SU-DHL-6 (cell line): ENCODE data around the gene RNF103.

Experiments
- H2AFZ ChIP-seq: fragments of 200-600 bp; sonication (generic); 2 replicates; pipeline ENCODE4 v1.6.1; 2014; ENCODE audit warnings: low read depth, mild to moderate bottlenecking, moderate library complexity, mixed read lengths, antibody characterized with exemption, low read length; ENCODE audit not compliant: severe bottlenecking
- H3F3A ChIP-seq: fragments of 200-600 bp; shearing (Covaris generic); 2 replicates; pipeline ENCODE4 v1.6.0; 2016; ENCODE audit warnings: antibody characterized with exemption, mild to moderate bottlenecking; ENCODE audit not compliant: insufficient read depth
- H3K27ac ChIP-seq: fragments of 200-600 bp; sonication (generic); 2 replicates; pipeline ENCODE4 v1.5.1; 2016; ENCODE audit warnings: low read depth, mild to moderate bottlenecking, low read length, moderate library complexity, mixed read lengths
- H3K27me3 ChIP-seq: fragments of 200-600 bp; sonication (generic), shearing (Covaris generic); 2 replicates; pipeline ENCODE4 v1.6.0; 2014; ENCODE audit warnings: mild to moderate bottlenecking, low read length
- H3K36me3 ChIP-seq: fragments of 200-600 bp; sonication (generic); 2 replicates; pipeline ENCODE4 v1.6.1; 2014; ENCODE audit warnings: mild to moderate bottlenecking, low read length, mixed read lengths
- H3K4me2 ChIP-seq: fragments of 300-600, 200-600 bp; shearing (Covaris generic), sonication (generic); 2 replicates; pipeline ENCODE4 v1.6.0; 2014; ENCODE audit warnings: low read length, low read depth, mild to moderate bottlenecking; ENCODE audit not compliant: poor library complexity, severe bottlenecking
- H3K4me3 ChIP-seq: fragments of 200-600 bp; sonication (generic); 2 replicates; pipeline ENCODE4 v1.5.1; 2014; ENCODE audit warnings: antibody characterized with exemption, low read length, mild to moderate bottlenecking, mixed read lengths; ENCODE audit not compliant: insufficient read depth, poor library complexity, severe bottlenecking
- H3K79me2 ChIP-seq: fragments of 200-600 bp; sonication (generic); 2 replicates; pipeline ENCODE4 v1.6.1; 2014; ENCODE audit warnings: mild to moderate bottlenecking, low read length, moderate library complexity; ENCODE audit not compliant: insufficient read depth
- H3K9ac ChIP-seq: fragments of 200-600 bp; sonication (generic); 2 replicates; pipeline ENCODE4 v1.7.0; 2014; ENCODE audit warnings: mild to moderate bottlenecking, low read length
- H3K9me2 ChIP-seq: fragments of 200-600 bp; sonication (generic); replicated peaks from 2 replicates; pipeline ENCODE4 v1.6.1; 2014; ENCODE audit warnings: low read length; ENCODE audit not compliant: insufficient read depth
- H3K9me3 ChIP-seq: fragments of 200-600 bp; sonication (generic); 2 replicates; pipeline ENCODE4 v1.6.1; 2014; ENCODE audit warnings: low read length, mixed read lengths; ENCODE audit not compliant: insufficient read depth
- H4K20me1 ChIP-seq: fragments of 200-600 bp; sonication (generic); 2 replicates; pipeline ENCODE4 v1.6.1; 2014; ENCODE audit warnings: low read depth, mild to moderate bottlenecking, antibody characterized with exemption, low read length, moderate library complexity, mixed read lengths
- EZH2phosphoT487 ChIP-seq: fragments of 200-600 bp; sonication (generic), shearing (Covaris generic); conservative IDR thresholded peaks from 2 replicates; pipeline ENCODE4 v1.6.1; 2018; ENCODE audit warnings: mild to moderate bottlenecking, antibody characterized with exemption, low read length, moderate library complexity, mixed read lengths
- TF ChIP-seq, protein P1 (sequence below): fragments of 200-600 bp; sonication (generic); IDR thresholded peaks from one replicate; pipeline ENCODE4 v1.5.1; 2017; ENCODE audit warnings: antibody characterized with exemption, mild to moderate bottlenecking, low read length, moderate library complexity; ENCODE audit not compliant: insufficient read depth, poor library complexity, severe bottlenecking

RNF103 gene

DNA sequence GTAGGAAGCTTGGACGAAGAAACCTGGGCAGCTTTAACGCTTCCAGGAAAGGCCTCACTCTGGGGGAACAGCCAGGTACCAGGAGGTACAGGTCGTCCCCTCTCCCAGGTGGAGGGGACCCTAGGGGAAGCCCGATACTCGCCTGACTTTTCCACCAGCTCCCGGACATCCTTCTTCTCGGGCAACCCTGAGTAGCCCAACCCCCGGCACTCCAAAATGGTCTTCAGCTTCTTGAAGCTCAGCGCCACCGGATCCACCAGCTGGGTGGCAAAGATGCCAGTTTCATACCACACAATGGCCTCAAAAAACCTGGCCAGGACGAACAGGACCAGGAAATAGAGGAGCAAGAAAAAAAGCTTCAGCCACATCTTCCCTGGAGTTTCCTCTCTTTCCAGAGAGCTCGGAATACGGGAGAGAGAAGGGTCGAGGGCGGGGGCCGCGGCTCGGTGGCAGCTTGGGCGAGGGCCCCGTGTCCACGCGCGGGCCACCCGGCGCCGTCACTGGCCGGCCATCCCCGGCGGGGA, 1.1 kb downstream of the RNF103 start:
- 0 out of 2 replicates have a peak, but pooled peaks cover 2% of the 10 kb centered on the region for H3K36me3 ChIP-seq
- H2AFZ ChIP-seq, result peak overlapping the region; percentile 81
- H3K9me2 ChIP-seq, result no peaks in the 10 kb centered on the region
- H3K79me2 ChIP-seq, result peaks cover 16% of the 10 kb centered on the region
- no peaks in the 10 kb centered on the region for H4K20me1 ChIP-seq
- peaks cover 7% of the 10 kb centered on the region; the same call in 1 of the 2 replicates for H3F3A ChIP-seq
- peak overlapping the region; percentile 90 for H3K9ac ChIP-seq
- H3K9me3 ChIP-seq, result no peaks in the 10 kb centered on the region
- TF ChIP-seq, protein P1, sequence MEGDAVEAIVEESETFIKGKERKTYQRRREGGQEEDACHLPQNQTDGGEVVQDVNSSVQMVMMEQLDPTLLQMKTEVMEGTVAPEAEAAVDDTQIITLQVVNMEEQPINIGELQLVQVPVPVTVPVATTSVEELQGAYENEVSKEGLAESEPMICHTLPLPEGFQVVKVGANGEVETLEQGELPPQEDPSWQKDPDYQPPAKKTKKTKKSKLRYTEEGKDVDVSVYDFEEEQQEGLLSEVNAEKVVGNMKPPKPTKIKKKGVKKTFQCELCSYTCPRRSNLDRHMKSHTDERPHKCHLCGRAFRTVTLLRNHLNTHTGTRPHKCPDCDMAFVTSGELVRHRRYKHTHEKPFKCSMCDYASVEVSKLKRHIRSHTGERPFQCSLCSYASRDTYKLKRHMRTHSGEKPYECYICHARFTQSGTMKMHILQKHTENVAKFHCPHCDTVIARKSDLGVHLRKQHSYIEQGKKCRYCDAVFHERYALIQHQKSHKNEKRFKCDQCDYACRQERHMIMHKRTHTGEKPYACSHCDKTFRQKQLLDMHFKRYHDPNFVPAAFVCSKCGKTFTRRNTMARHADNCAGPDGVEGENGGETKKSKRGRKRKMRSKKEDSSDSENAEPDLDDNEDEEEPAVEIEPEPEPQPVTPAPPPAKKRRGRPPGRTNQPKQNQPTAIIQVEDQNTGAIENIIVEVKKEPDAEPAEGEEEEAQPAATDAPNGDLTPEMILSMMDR, result no peak
- TF ChIP-seq EZH2phosphoT487, result no peak
- peak overlapping the region; percentile 89 for H3K4me2 ChIP-seq
- H3K27ac ChIP-seq, result peak overlapping the region; percentile 83
- H3K4me3 ChIP-seq, result peak overlapping the region; percentile 58
- H3K27me3 ChIP-seq, result no peaks in the 10 kb centered on the region

DNA sequence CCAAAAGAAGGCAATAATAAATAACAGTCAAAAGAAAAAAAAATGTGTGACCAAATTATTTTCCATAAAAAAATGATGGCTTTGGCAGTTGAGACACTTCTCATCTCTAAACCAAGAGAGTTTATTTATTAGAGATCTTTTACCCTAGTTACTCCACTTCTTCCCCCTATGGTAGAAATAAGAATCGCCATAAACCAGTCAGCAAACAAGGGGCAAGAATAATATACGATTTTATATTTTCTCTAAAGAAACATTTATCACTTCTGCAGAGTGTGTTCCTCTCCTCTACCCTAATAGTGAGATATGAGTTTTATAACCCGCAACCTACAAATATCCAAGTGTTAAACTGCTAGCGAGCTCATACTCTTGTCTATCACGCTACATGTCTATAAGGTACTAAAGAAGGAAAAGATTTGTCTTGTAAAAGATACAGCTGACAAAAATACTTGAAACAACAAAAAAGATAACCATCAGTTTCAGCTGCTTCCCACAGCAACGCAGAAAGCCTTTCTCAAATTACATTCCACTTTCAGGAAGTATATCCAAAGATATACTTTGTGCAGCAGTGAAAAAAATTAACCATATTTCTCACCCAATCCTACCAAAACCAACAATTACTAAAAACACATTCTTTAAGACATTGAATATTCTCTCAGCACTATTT, 2.3 kb downstream of the RNF103 start:
- peak overlapping the region; percentile 89 for H3K4me2 ChIP-seq
- no peak for TF ChIP-seq EZH2phosphoT487
- TF ChIP-seq, protein P1, result no peak
- peak overlapping the region; percentile 83; the same call in 1 of the 2 replicates for H3K27ac ChIP-seq
- no peaks in the 10 kb centered on the region for H3K27me3 ChIP-seq
- peaks cover 16% of the 10 kb centered on the region for H3K79me2 ChIP-seq
- H3K36me3 ChIP-seq, result peaks cover 7% of the 10 kb centered on the region; the same call in 1 of the 2 replicates
- no peaks in the 10 kb centered on the region for H4K20me1 ChIP-seq
- no peaks in the 10 kb centered on the region for H3K9me2 ChIP-seq
- H3K4me3 ChIP-seq, result peak overlapping the region; percentile 58
- H2AFZ ChIP-seq, result peak overlapping the region; percentile 14
- no peaks in the 10 kb centered on the region for H3K9me3 ChIP-seq
- H3K9ac ChIP-seq, result peak overlapping the region; percentile 90
- peaks cover 7% of the 10 kb centered on the region; the same call in 1 of the 2 replicates for H3F3A ChIP-seq

DNA sequence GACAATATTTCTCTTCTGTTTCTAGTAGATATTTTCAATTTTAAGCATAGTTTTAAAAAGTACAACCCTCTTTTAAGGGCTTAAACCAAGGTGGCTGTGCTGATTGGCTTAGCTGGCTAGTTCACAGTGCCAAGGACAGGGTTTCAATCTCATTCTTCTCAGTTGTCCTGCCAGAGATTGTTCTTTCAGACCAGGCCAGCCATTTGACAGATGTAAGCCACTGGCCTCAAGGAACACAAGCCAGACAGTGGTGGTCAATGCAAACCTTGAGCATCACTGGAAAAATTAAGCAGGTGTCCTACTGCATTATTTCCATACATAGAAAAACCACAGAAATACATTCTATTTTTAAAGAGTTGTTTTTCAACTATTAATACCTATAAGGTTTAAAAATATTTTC, 5.9 kb downstream of the RNF103 start:
- H3K27ac ChIP-seq, result no peak overlapping the region
- no peaks in the 10 kb centered on the region for H4K20me1 ChIP-seq
- H3F3A ChIP-seq, result peaks cover 4% of the 10 kb centered on the region; the same call in 1 of the 2 replicates
- no peak for TF ChIP-seq EZH2phosphoT487
- TF ChIP-seq, protein P1, result no peak
- H3K9me2 ChIP-seq, result no peaks in the 10 kb centered on the region
- no peak overlapping the region for H3K9ac ChIP-seq
- H3K9me3 ChIP-seq, result no peaks in the 10 kb centered on the region
- no peak overlapping the region for H2AFZ ChIP-seq
- no peaks in the 10 kb centered on the region for H3K27me3 ChIP-seq
- H3K4me2 ChIP-seq, result peak overlapping the region; percentile 31
- H3K79me2 ChIP-seq, result peaks cover 14% of the 10 kb centered on the region
- no peak overlapping the region for H3K4me3 ChIP-seq
- peaks cover 7% of the 10 kb centered on the region; the same call in 1 of the 2 replicates for H3K36me3 ChIP-seq
